A673 (cell line): Measurements from ENCODE around the gene GMEB1. TPM values are rescaled to one million over a fixed set of nuclear protein-coding genes. Genes with fewer than 3 reads are reported as not detected.

ENCODE experiments used
- BruUV-seq: library from RNA; stranded (reverse); fragments of 400-500 nt; replicated peaks from 2 replicates; lab custom pipeline; 2021; lab: Mats Ljungman, UMichigan
- CTCF ChIA-PET: fragments of 300-600 bp; sonication (Branson Sonifier 250); formaldehyde crosslinking; loops from one replicate; lab custom pipeline; 2022; ENCODE audit warnings: antibody characterized with exemption; lab: Charles Lee
- POLR2A ChIA-PET: fragments of 300-600 bp; sonication (Branson Sonifier 250); formaldehyde crosslinking; loops from one replicate; lab custom pipeline; 2022; ENCODE audit warnings: antibody characterized with exemption; ENCODE audit not compliant: low non-redundant PET; lab: Charles Lee
- DNase-seq: peaks from one replicate; pipeline ENCODE4 v3.0.0-alpha.2; 2015; ENCODE audit warnings: low spot score
- H3K27ac ChIP-seq: fragments of 200-600 bp; sonication (generic); 2 replicates; pipeline ENCODE4 v1.5.1; 2016; ENCODE audit warnings: mixed run types, low read depth, mild to moderate bottlenecking, mixed read lengths, antibody characterized with exemption, low read length; ENCODE audit not compliant: poor library complexity, severe bottlenecking
- H3K27me3 ChIP-seq: fragments of 200-600 bp; sonication (generic); replicated peaks from 2 replicates; pipeline ENCODE4 v1.6.1; 2017; ENCODE audit warnings: mixed run types, low read depth, mild to moderate bottlenecking, mixed read lengths, antibody characterized with exemption, low read length; ENCODE audit not compliant: insufficient read depth, poor library complexity
- H3K36me3 ChIP-seq: fragments of 200-600 bp; sonication (generic); 2 replicates; pipeline ENCODE4 v1.6.1; 2016; ENCODE audit warnings: mixed run types, mild to moderate bottlenecking, mixed read lengths, antibody characterized with exemption, low read length; ENCODE audit not compliant: insufficient read depth, poor library complexity, severe bottlenecking
- H3K4me1 ChIP-seq: fragments of 200-600 bp; sonication (generic); 2 replicates; pipeline ENCODE4 v1.6.1; 2017; ENCODE audit warnings: mixed run types, mild to moderate bottlenecking, mixed read lengths, antibody characterized with exemption, low read length; ENCODE audit not compliant: insufficient read depth, poor library complexity, severe bottlenecking
- H3K4me3 ChIP-seq: fragments of 200-600 bp; sonication (generic); 2 replicates; pipeline ENCODE4 v1.5.1; 2016; ENCODE audit warnings: low read depth, mixed run types, mild to moderate bottlenecking, mixed read lengths, low read length; ENCODE audit not compliant: poor library complexity, severe bottlenecking
- H3K9me3 ChIP-seq: fragments of 200-600 bp; sonication (generic); 2 replicates; pipeline ENCODE4 v1.6.1; 2016; ENCODE audit warnings: mixed run types, low read depth, mild to moderate bottlenecking, mixed read lengths, antibody characterized with exemption, low read length; ENCODE audit not compliant: poor library complexity, severe bottlenecking
- EZH2 ChIP-seq: fragments of 200-600 bp; sonication (generic); IDR thresholded peaks from 2 replicates; pipeline ENCODE4 v1.6.1; 2017; ENCODE audit warnings: borderline replicate concordance, low read depth, mild to moderate bottlenecking, mixed read lengths, antibody characterized with exemption, low read length; ENCODE audit not compliant: poor library complexity, severe bottlenecking
- intact Hi-C: fragments of 100-400 bp; cut with micrococcal nuclease; formaldehyde crosslinking; loops from one replicate; pipeline ENCODE4 v1.10.0; 2022; ENCODE audit not compliant: unreplicated experiment
- total RNA-seq: library from RNA; stranded (reverse); gene quantifications from 2 replicates; pipeline ENCODE4 v1.2.3, GENCODE V29; 2021
- TF ChIP-seq, protein P1 (sequence below): fragments of 300-800, 200-600 bp; sonication (generic); conservative IDR thresholded peaks from 2 replicates; pipeline ENCODE4 v1.5.1; 2017; ENCODE audit warnings: low read depth, mild to moderate bottlenecking, antibody characterized with exemption, low read length, moderate library complexity, mixed read lengths

Gene GMEB1
- total RNA-seq, 1 experiment from 2014 or later: 23.0 TPM

DNA sequence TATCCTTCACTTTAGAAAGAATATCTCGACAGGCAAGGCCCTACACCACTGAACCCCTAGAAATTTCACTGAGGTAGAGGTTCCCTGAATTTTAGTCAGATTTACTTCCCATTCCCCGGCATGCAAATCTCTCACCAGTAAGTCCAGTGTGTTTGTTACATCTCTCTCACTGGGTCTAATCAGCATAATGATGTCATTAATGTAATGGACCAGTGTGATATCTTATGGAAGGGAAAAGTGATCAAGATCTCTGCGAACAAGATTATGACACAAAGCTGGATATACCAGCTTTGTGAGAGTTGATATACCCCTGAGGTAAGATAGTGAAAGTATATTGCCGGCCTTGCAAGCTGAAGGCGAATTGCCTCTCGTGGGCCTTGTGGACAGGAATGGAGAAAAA, 12.2 kb upstream of the GMEB1 start:
- intact Hi-C loops: no loop called here
- no TSS peak for BruUV-seq
- POLR2A ChIA-PET: no interaction called here

DNA sequence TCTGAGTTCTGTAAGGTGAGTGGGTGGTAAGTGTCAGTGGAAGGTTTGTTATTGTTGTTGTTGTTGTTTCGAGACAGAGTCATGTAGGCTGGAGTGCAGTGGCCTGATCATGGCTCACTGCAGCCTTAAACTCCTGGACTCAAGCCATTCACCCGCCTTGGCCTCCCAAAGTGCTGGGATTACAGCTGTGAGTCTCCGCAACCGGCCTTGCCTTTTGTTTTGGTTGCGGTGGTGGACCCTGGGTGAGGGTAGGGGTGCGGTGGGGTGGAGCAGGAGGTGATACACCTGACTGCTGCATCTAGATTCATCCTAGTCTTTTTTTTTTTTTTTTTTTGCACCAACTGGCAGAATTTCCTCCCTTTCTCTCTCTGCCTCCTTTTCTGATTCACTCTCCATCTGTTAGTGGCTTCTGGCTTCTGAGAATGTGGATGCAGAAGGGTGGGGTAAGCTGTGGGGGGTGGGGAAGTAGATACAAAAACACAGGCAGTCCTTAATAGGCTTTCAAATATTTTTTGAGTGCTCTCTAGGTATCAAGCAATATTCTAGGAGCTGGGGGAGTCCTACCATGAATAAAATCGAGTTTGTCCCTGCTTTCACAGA, 4.6 kb upstream of the GMEB1 start:
- DNase-seq: no peak
- Histone ChIP-seq H3K4me3 (no peak overlapping the region), H3K27ac (no peak overlapping the region), H3K4me1 (peaks cover 9% of the 10 kb centered on the region), H3K27me3 (no peaks in the 10 kb centered on the region), H3K36me3 (no peaks in the 10 kb centered on the region), H3K9me3 (no peaks in the 10 kb centered on the region)
- intact Hi-C loops: no loop called here
- TF ChIP-seq, protein P1, sequence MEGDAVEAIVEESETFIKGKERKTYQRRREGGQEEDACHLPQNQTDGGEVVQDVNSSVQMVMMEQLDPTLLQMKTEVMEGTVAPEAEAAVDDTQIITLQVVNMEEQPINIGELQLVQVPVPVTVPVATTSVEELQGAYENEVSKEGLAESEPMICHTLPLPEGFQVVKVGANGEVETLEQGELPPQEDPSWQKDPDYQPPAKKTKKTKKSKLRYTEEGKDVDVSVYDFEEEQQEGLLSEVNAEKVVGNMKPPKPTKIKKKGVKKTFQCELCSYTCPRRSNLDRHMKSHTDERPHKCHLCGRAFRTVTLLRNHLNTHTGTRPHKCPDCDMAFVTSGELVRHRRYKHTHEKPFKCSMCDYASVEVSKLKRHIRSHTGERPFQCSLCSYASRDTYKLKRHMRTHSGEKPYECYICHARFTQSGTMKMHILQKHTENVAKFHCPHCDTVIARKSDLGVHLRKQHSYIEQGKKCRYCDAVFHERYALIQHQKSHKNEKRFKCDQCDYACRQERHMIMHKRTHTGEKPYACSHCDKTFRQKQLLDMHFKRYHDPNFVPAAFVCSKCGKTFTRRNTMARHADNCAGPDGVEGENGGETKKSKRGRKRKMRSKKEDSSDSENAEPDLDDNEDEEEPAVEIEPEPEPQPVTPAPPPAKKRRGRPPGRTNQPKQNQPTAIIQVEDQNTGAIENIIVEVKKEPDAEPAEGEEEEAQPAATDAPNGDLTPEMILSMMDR: no peak
- no peak for TF ChIP-seq EZH2
- ChIA-PET CTCF (interaction anchor here (0.7 kb wide), 1 partner anchor 79 kb away, joined by 3 read pairs; no protein-coding TSS in a partner anchor), POLR2A (interaction anchor here (0.7 kb wide), 1 partner anchor 1931 kb away, joined by 15 read pairs; no protein-coding TSS in a partner anchor)
- BruUV-seq: no TSS peak

More for the DNA sequence above, 12.2 kb upstream of the GMEB1 start:
- no peaks in the 10 kb centered on the region for H3K27me3 ChIP-seq
- H3K4me1 ChIP-seq: no peaks in the 10 kb centered on the region
- H3K4me3 ChIP-seq: no peak overlapping the region
- TF ChIP-seq EZH2: no peak
- TF ChIP-seq, protein P1: no peak
- CTCF ChIA-PET: no interaction called here
- H3K27ac ChIP-seq: no peak overlapping the region
- no peak for DNase-seq
- H3K36me3 ChIP-seq: no peaks in the 10 kb centered on the region
- no peaks in the 10 kb centered on the region for H3K9me3 ChIP-seq

DNA sequence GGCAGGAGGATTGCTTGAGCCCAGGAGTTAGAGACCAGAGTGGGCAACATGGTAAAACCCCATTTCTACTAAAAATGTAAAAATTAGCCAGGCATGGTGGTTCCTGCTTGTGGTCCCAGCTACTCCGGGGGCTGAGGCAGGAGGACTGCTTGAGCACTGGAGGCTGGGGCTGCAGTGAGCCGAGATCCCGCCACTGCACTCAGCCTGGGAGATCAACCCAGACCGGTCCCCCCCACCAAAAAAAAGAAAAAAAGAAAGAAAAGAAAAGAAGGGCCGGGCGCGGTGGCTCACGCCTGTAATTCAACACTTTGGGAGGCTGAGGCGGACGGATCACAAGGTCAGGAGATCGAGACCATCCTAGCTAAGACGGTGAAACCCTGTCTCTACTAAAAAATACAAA, 1.8 kb upstream of the GMEB1 start:
- Histone ChIP-seq H3K36me3 (no peaks in the 10 kb centered on the region), H3K4me3 (no peak overlapping the region), H3K27me3 (no peaks in the 10 kb centered on the region), H3K4me1 (peaks cover 9% of the 10 kb centered on the region), H3K9me3 (no peaks in the 10 kb centered on the region), H3K27ac (no peak overlapping the region)
- no peak for DNase-seq
- intact Hi-C loops: no loop called here
- TF ChIP-seq, protein P1: no peak
- TF ChIP-seq EZH2: no peak
- BruUV-seq: no TSS peak
- POLR2A ChIA-PET: no interaction called here
- CTCF ChIA-PET: no interaction called here
